Lower leg skin (tissue), 3 donors: ENCODE data around the gene MRPL9.

Source experiments
- POLR2A ChIP-seq, 2 donors: fragments of 450-650 bp; IDR thresholded peaks; one replicate each; pipeline ENCODE4 v1.6.1; 2016 to 2017; ENCODE audit warnings: antibody characterized with exemption in 2 of 2, mild to moderate bottlenecking in 1 of 2, moderate library complexity in 1 of 2
- TF ChIP-seq, protein P1 (sequence below), 3 donors: fragments of 450-650 bp; IDR thresholded peaks; one replicate each; pipeline ENCODE4 v1.5.1; 2016; ENCODE audit warnings: antibody characterized with exemption in 3 of 3, mild to moderate bottlenecking in 3 of 3, moderate library complexity in 2 of 3

DNA sequence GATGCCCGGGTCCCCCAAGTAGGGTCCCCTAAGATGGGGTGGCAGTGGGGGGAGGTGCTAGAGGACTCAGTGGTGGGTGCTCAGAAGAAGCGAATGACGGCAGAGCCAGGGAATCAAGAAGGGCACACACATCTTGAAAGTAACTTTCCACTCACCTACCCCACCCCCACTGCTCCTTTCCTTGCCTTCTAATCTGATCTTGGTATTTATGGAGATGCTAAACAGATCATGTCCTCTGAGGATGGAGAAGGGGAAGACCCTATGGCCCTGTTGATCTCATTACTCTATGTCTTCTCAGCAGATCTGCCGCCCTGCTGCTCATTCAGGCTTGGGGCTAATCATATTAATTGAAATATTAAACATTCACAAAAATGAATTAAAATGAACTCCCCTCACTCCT lies 44.6 kb downstream of the MRPL9 start:
- TF ChIP-seq, protein P1, sequence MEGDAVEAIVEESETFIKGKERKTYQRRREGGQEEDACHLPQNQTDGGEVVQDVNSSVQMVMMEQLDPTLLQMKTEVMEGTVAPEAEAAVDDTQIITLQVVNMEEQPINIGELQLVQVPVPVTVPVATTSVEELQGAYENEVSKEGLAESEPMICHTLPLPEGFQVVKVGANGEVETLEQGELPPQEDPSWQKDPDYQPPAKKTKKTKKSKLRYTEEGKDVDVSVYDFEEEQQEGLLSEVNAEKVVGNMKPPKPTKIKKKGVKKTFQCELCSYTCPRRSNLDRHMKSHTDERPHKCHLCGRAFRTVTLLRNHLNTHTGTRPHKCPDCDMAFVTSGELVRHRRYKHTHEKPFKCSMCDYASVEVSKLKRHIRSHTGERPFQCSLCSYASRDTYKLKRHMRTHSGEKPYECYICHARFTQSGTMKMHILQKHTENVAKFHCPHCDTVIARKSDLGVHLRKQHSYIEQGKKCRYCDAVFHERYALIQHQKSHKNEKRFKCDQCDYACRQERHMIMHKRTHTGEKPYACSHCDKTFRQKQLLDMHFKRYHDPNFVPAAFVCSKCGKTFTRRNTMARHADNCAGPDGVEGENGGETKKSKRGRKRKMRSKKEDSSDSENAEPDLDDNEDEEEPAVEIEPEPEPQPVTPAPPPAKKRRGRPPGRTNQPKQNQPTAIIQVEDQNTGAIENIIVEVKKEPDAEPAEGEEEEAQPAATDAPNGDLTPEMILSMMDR (IDR thresholded peaks at IDR 0.05) = no peak
- no peak for TF ChIP-seq POLR2A (IDR thresholded peaks at IDR 0.05)
